IPS-NIHi11 (cell line): ENCODE results near the gene RDH13.
"Not testable (repeated sequence)": the region's sequence is repeated elsewhere in the genome, so short reads cannot be mapped to it uniquely, and the experiment has no call there.

Experiments used
- DNase-seq: peaks from one replicate; pipeline ENCODE4 v3.0.0; 2012; ENCODE audit warnings: mixed read lengths, low spot score

RDH13 gene

DNA sequence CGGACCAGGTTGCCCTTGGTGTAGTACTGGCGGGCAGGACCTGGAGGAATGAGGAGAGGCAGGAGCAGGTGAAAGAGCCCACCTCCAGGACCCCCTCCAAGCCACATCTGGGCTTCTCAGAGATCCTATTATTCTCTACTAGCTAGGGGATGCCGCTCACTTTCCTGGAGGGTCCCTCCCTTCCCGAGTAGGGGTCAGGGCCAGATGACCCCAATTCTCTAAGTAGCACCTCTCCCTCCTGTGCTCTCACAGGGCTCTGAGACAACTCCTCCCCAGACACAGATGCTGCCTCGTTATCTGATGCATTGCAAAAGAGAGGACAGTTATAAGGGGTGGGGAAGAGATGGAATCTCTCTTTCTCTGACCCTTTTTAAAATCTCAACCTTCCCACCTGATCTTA is 47.8 kb downstream of the RDH13 start:
- DNase-seq = no peak

DNA sequence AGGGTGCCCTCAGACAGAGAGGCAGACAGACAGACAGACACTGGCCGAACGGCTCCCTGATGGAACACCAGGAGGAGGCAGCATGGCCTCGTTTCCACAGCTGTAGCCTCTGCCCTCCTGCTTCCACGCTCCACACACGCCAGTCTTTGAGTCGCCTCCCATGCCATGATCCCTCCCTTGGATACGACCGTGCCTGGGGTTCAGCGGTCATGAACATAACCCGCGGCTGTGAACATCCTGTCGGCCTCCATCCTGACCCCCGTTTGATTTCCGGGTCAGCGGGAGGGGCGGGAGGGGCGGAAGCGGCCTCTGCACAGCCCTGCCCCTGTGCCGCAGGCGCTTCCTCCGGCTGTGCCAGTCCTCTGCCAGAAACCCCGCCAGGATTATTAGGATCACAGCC is 48.2 kb downstream of the RDH13 start:
- DNase-seq = no peak

DNA sequence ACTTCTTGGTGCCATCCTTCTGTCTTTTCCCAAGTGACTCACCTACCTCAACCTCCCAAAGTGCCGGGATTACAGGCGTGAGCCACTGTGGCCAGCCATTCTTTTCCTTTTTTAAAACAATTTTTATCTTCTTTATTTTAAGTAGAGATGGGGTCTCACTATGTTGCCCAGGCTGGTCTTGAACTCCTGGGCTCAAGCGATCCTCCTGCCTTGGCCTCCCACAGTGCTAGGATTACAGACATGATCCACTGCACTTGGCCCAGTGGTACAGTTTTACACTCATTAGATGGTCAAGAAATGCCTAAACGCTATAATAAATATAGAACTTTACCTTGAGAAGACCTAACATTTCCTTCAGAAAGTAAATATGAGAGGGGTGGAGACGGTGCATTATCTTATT is 49.4 kb downstream of the RDH13 start:
- no peak for DNase-seq

DNA sequence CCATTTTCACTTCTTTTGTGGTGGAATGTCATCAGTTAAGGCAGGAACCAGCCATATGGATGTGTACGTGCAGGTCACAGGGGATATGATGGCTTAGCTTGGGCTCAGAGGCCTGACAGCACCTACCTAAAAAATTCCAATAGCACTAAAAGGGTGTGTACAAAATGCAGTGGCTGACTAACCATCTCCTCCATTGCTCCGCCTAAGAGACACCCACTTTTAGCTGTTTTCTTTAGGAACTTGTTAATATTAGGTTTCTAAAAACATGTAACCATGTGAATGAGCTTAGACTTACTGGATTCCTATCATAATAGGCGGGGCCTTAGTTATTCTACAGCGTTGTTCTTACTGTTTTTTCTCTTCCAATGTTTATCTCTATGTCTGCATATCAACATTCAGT is 50.6 kb downstream of the RDH13 start:
- no peak for DNase-seq

DNA sequence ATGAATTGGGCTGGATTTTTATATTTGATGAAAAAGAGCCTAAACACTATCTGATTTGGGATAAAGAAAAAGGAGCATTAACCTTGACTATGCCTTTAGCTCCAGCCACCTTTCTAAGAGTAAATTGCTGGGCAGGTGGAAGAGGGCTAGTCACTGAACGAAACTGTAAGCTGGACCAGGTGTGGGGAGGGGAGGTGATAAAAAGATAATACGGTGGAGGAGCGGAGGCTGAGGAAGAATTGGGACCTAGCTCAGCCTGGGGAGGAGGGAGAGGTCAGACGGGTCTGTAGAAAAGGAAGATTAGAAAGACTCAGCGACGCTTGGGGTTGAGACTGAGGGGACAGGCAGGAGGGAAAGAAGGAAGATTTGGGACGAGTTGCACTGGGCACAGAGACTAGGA is 52.4 kb downstream of the RDH13 start:
- not testable (repeated sequence) for DNase-seq

DNA sequence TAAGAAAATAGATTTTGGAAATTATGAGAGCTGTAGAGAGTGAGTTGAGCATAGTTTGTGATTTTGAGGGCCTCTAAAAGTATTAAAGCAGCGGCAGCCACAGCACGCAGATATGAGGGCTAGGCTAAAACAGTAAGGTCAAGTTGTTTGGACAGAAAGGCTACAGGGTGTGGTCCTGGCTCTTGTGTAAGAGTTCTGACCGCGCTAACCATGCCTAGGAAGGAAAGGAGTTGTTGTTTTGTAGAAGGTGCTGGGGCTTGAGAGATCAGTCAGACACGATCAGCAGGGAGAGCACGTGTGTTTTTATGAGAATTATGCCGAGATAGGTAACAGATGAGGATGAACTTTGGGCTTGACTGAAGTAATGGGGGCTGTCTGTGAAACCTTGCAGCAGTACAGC is 54.2 kb downstream of the RDH13 start:
- not testable (repeated sequence) for DNase-seq

DNA sequence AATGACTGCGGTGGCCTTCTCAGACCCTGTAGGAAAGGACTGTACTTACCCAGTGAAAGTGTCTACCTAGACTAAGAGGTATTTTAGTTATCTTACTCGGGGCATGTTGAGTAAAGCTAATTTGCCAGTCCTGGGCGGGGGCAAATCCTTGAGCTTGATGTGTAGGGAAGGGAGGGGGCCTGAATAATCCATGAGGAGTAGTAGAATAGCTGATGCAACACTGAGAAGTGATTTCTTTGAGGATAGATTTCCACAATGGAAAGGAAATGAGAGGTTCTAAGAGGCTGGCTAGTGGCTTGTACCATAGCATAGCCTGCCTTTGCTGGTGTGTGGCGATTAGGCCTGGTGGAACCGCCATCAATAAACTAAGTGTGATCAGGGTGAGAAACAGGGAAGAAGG is 54.8 kb downstream of the RDH13 start:
- not testable (repeated sequence) for DNase-seq

DNA sequence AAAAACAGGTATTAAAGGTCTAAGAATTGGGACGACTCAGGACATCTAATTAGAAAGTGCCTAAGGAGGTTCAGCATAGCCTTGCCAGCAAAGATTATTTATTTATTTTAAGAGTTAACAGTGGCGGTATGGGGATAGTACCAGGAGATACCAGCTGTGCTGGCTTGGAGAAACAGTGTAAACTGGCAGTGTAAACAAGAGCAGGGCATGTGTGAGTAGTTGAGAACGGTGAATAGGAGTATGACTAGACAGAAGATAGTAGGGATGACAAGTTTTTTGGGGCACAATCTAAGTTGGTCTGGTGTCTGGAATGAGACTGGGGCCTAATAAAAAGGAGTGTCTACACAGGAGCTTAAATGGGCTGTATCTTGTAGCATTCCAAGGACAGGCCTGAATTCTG is 55.4 kb downstream of the RDH13 start:
- DNase-seq = not testable (repeated sequence)

DNA sequence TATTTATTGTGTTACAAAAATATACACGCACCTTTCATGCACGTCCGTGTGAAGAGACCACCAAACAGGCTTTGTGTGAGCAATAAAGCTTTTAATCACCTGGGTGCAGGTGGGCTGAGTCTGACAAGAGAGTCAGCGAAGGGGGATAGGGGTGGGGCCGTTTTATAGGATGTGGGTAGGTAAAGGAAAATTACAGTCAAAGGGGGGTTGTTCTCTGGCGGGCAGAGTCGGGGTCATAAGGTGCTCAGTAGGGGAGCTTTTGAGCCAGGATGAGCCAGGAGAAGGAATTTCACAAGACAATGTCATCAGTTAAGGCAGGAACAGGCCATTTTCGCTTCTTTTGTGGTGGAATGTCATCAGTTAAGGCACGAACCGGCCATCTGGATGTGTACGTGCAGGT is 56.2 kb downstream of the RDH13 start:
- not testable (repeated sequence) for DNase-seq

DNA sequence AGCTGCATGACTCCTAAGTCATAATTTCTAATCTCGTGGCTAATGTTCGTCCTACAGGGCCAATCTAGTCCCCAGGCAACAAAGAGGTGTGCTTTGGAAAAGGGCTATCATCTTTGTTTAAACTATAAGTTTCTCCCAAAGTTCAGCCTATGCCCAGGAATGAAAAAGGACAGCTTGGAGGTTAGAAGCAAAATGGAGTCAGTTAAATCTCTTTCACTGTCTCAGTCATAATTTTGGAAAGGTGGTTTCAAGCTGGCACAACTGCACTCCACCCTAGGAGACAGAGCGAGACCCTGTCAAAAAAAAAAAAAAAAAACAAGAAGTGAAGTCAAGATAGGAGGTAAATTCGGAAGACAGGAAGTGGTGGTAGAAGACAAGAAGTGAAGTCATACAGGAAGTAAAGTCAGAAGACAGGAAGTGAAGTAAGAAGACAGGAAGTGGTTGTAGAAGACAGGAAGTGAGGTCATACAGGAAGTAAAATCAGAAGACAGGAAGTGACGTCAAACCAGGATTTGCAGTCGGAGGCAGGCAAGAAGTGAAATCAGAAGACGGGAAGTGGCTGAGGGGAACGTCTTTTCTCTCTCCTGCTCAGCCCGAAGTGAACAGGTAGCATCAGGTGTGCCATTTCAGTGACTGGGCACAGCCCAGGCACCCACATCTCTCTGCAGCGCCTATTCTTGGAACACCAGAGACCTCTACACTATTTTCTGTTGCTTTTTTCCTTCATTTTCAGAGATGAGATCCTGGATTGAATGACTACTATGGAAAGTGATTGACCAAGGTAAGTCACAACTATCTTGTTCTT is 57.1 kb downstream of the RDH13 start:
- DNase-seq = peak; percentile 76

DNA sequence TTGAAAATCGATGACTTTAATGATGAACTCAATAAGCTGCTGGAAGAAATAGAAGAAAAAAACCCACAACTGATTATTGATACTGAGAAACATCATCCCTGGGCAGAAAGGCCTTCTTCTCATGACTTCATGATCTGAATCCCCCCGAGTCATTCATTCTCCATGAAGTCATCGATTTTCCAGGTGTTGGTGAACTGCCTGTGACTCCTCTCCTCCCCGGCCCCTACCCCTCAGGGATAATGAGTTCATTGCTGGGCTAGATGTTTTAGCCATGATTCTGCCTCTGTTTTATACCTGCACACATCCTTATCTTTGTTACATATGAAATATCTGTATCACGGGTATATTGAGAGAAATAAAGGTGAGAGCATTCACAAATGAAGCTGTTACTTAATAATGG is 62.2 kb downstream of the RDH13 start:
- DNase-seq = no peak

DNA sequence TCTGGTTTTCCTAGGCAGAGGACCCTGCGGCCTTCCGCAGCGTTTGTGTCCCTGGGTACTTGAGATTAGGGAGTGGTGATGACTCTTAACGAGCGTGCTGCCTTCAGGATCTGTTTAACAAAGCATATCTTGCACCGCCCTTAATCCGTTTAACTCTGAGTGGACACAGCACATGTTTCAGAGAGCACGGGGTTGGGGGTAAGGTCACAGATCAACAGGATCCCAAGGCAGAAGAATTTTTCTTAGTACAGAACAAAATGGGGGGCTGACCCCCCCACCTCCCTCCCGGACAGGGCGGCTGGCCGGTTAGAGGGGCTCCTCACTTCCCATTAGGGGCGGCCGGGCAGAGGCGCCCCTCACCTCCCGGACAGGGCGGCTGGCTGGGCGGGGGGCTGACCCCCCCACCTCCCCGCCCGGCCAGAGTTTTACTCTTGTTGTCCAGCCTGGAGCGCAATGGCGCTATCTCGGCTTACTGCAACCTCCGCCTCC is 64.2 kb downstream of the RDH13 start:
- not testable (repeated sequence) for DNase-seq

DNA sequence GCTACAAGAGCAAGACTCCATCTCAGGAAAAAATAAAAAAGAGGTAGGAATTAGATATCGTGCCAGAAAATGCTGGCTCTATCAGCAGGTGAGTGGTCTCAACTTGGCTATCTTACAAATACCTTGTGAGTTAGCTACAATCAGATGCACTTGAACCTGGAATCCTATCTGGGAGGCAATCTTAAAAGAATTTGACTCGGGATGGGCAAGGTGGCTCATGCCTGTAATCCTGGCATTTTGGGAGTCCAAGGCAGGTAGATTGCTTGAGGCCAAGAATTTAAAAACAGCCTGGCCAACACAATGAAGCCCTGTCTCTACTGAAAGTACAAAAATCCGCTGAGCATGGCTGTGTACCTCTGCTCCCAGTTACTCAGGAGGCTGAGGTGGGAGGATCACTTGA is 67.4 kb downstream of the RDH13 start:
- DNase-seq = no peak
